ENCODE measurements around the gene CCDC54.

GRCh38 chr3:107412376-107412775 lies 35.1 kb downstream of the CCDC54 start:
- TF ChIP-seq, protein P1, sequence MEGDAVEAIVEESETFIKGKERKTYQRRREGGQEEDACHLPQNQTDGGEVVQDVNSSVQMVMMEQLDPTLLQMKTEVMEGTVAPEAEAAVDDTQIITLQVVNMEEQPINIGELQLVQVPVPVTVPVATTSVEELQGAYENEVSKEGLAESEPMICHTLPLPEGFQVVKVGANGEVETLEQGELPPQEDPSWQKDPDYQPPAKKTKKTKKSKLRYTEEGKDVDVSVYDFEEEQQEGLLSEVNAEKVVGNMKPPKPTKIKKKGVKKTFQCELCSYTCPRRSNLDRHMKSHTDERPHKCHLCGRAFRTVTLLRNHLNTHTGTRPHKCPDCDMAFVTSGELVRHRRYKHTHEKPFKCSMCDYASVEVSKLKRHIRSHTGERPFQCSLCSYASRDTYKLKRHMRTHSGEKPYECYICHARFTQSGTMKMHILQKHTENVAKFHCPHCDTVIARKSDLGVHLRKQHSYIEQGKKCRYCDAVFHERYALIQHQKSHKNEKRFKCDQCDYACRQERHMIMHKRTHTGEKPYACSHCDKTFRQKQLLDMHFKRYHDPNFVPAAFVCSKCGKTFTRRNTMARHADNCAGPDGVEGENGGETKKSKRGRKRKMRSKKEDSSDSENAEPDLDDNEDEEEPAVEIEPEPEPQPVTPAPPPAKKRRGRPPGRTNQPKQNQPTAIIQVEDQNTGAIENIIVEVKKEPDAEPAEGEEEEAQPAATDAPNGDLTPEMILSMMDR (IDR thresholded peaks at IDR 0.05), result no peak
- no peak for TF ChIP-seq POLR2AphosphoS5 (IDR thresholded peaks at IDR 0.05)
- TF ChIP-seq POLR2A (IDR thresholded peaks at IDR 0.05), result no peak

Measured in sigmoid colon (tissue), 4 donors.